HG03378 (cell line): Measurements from ENCODE around the gene TKFC.

Source experiments
- ATAC-seq: cut with Tn5 transposase; IDR thresholded peaks from one replicate; pipeline ENCODE4 v1.9.1; 2021; ENCODE audit warnings: mild to moderate bottlenecking, moderate library complexity; ENCODE audit not compliant: unreplicated experiment

TKFC gene

GRCh38 chr11:61332797-61333549 is at the start of gene TKFC, which contains the start of gene DDB1:
TSS of gene TKFC (plus strand) at chr11:61333228. CDS start at chr11:61334729, 1,501 bp downstream.
TSS of gene DDB1 (minus strand) at chr11:61333105. CDS start at chr11:61332968, 137 bp downstream.
- ATAC-seq = peak; percentile 58

- no peak for ATAC-seq
Observed at GRCh38 chr11:61283613-61284012, 49.4 kb upstream of the TKFC start.

GRCh38 chr11:61287338-61287977 is 45.6 kb upstream of the TKFC start:
- ATAC-seq = no peak

- no peak for ATAC-seq
Observed at GRCh38 chr11:61290905-61291690, 41.9 kb upstream of the TKFC start.

GRCh38 chr11:61292356-61292755 is 40.7 kb upstream of the TKFC start:
- no peak for ATAC-seq

GRCh38 chr11:61293867-61294716 is 38.9 kb upstream of the TKFC start:
- ATAC-seq = peak; percentile 28

GRCh38 chr11:61294717-61295595 is 38.1 kb upstream of the TKFC start, which contains the start of gene VWCE:
TSS of gene VWCE (minus strand) at chr11:61295316. CDS start at chr11:61295037, 279 bp downstream.
- peak; percentile 46 for ATAC-seq

- ATAC-seq = no peak
Observed at GRCh38 chr11:61295596-61295926, 37.5 kb upstream of the TKFC start.

GRCh38 chr11:61297341-61297740 is 35.7 kb upstream of the TKFC start:
- ATAC-seq = no peak

GRCh38 chr11:61297746-61298145 is 35.3 kb upstream of the TKFC start:
- no peak for ATAC-seq

- no peak for ATAC-seq
Observed at GRCh38 chr11:61298663-61299244, 34.3 kb upstream of the TKFC start.

- no peak for ATAC-seq
Observed at GRCh38 chr11:61302550-61302949, 30.5 kb upstream of the TKFC start.

GRCh38 chr11:61303725-61304124 is 29.3 kb upstream of the TKFC start:
- no peak for ATAC-seq

GRCh38 chr11:61305417-61305816 is 27.6 kb upstream of the TKFC start:
- ATAC-seq = no peak

GRCh38 chr11:61306221-61306620 is 26.8 kb upstream of the TKFC start:
- no peak for ATAC-seq

GRCh38 chr11:61307354-61307753 is 25.7 kb upstream of the TKFC start:
- ATAC-seq = no peak

GRCh38 chr11:61309141-61309540 is 23.9 kb upstream of the TKFC start:
- no peak for ATAC-seq

- ATAC-seq = no peak
Observed at GRCh38 chr11:61309739-61310138, 23.3 kb upstream of the TKFC start.

- no peak for ATAC-seq
Observed at GRCh38 chr11:61310749-61311148, 22.3 kb upstream of the TKFC start.
